Endothelial cell of umbilical vein (primary cell): ENCODE measurements around the gene NKD1.

Source experiments
- CTCF ChIP-seq, 2 donors: IDR thresholded peaks; 1 replicate in 1 of 2; 2 replicates in 1 of 2; pipeline ENCODE4 v1.5.1; 2011; ENCODE audit warnings: low read length in 2 of 2, mild to moderate bottlenecking in 2 of 2, moderate library complexity in 2 of 2, control low read depth in 1 of 2, inconsistent platforms in 1 of 2, low read depth in 1 of 2; ENCODE audit not compliant: insufficient read depth in 1 of 2; ENCODE audit errors: extremely low read depth in 1 of 2
- EZH2 ChIP-seq: IDR thresholded peaks from 2 replicates; pipeline ENCODE4 v1.6.1; 2012; ENCODE audit warnings: borderline replicate concordance, low read depth, mild to moderate bottlenecking, moderate library complexity, low read length, inconsistent platforms; ENCODE audit not compliant: severe bottlenecking
- MYC ChIP-seq: IDR thresholded peaks from one replicate; pipeline ENCODE4 v1.6.1; 2011; ENCODE audit warnings: mild to moderate bottlenecking, low read depth, low read length
- POLR2A ChIP-seq: IDR thresholded peaks from 2 replicates; pipeline ENCODE4 v1.6.1; 2012; ENCODE audit warnings: low read depth, mild to moderate bottlenecking, control low read depth, low read length

- TF ChIP-seq CTCF (IDR thresholded peaks at IDR 0.05; ENCODE audit: extremely low read depth in 1 of 2, insufficient read depth in 1 of 2, low read depth in 1 of 2, low read length in 2 of 2) (no peak), POLR2A (no peak), EZH2 (no peak), MYC (no peak)
Observed at GRCh38 chr16:50517450-50518252, 30.5 kb upstream of the NKD1 start.
